GM18867 (cell line): Measurements from ENCODE around the gene PCDHGA3.
"Not testable (repeated sequence)": the region's sequence is repeated elsewhere in the genome, so short reads cannot be mapped to it uniquely, and the experiment has no call there.

Source experiments
- ATAC-seq: cut with Tn5 transposase; IDR thresholded peaks from one replicate; pipeline ENCODE4 v1.9.1; 2021; ENCODE audit warnings: mild to moderate bottlenecking, moderate library complexity; ENCODE audit not compliant: unreplicated experiment

The PCDHGA3 gene

DNA sequence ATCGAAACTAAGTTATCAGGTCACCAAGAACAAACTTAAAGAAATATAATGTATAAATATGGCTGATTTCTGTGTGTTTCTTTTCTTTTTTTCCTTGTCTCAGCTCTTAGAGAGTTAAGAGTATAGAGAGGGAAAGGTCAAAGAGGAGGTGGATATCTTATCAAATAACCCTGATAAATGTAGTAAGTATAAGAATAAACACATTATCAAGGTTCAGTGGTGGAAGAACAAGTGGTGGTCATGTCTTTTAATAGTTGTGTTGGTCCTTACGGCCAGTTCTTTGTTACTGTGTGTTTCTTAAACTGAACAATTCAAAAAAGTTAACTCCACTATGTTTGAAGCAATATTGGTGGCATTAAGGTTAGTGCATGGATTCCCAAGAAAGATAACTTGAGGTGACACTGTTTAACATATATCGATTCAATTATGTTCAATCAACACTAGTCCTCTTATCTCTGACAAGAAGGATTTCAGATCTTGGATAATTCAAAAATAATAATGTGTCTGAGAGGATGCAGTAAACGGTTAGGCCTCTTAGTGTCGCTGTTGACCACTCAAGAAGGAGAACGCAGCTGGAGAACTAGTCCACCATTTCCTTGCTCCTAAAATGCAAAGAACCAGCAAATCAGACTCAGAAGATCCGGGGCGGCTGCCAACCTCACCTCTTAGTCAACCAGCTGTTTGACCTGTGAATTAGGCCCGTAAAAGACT is at the start of gene PCDHGA3:
Gene PCDHGA3, plus strand, starts transcription at position 588 of the 711 bp plus-strand sequence. CDS start 205 bp downstream, outside the sequence.
- no peak for ATAC-seq

DNA sequence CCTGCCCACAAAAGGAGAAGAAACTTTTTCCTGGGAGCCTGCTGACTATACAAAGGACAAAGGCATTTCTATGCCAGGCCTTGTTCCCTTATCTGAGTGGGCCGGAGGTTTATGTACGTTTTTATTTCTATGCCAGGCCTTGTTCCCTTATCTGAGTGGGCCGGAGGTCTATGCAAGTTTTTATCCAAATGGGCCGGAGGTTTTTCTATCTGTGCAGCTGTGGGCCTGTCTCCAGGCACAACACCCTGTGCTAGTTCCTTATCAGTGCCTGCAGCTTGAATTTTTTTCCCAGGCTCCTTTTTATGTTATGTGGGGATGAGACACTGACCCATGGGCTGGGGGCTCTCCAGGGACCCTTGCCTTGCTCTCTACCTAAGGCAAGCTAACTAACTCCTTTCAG is 45.3 kb upstream of the PCDHGA3 start:
- ATAC-seq: no peak

DNA sequence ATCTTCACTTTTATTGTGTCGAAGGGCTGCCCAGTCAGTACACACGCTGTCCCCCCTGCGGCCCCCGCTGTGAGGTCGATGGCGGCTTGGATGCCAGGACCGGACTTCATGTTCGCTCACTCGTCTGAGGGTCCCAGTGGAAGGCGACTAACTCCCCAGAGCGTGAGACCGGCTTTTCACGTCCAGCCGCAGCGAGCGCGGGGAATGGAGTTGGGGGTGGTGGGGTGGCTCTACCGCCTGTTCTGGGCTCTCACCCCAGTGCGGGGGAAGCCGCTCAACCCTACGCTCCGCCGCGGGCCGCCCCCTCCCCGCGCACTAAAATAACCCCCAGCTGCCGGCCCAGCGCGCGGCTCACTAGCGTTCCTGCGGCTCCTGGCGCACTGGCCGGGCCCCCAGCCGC is 39.9 kb upstream of the PCDHGA3 start, which contains the start of gene SLC25A2:
Gene SLC25A2, minus strand, starts transcription at position 294 of the 400 bp plus-strand sequence. Its CDS starts 184 bp downstream, at position 110.
- no peak for ATAC-seq

DNA sequence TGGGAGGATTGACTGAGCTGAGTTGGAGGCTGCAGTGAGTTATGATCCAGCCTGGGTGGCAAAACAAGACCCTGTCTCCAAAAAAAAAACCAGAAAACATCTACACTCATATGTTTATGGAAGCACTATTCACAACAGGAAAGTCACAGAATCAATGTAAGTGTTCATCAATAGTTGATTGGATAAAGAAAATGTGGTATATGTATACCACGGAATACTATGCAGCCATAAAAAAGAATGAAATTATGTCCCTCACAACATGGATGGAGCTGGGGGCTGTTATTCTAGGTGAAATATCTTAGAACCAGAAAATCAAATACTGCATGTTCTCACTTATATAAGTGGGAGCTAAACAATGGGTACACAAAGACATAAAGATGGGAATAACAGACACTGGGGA is 37.0 kb upstream of the PCDHGA3 start:
- no peak for ATAC-seq

- ATAC-seq: no peak
Measured at GRCh38 chr5:141313711-141314110, 29.9 kb upstream of the PCDHGA3 start.

GRCh38 chr5:141316963-141317362 is 26.7 kb upstream of the PCDHGA3 start:
- not testable (repeated sequence) for ATAC-seq

- no peak for ATAC-seq
Measured at GRCh38 chr5:141319202-141319601, 24.4 kb upstream of the PCDHGA3 start.

DNA sequence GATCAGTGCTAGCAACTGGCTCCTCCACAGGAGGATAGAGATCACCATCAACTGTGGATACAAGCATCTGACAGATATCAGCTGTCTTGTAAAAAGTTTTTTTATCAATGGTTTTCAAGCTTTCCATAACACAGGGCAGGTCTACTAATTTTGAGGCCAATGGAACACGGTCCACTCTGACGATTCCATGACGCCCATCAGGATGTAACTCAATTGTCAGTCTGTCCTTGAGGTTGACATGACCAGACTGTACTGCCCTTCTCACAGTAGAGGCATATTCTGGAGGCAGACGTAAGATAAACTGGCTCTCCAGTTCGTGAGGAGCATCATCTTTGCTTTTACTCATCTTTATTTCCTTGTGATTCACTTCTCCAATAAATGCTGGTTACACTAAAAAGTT is 23.9 kb upstream of the PCDHGA3 start:
- no peak for ATAC-seq

GRCh38 chr5:141320225-141321169 is 23.1 kb upstream of the PCDHGA3 start, which contains the start of gene TAF7:
TAF7 (minus strand) TSS chr5:141320784; CDS start chr5:141320044, 740 bp downstream.
- ATAC-seq: peak; percentile 94

- ATAC-seq: no peak
Measured at GRCh38 chr5:141322261-141322660, 21.4 kb upstream of the PCDHGA3 start.

- ATAC-seq: peak; percentile 84
Measured at GRCh38 chr5:141326088-141326854, 17.4 kb upstream of the PCDHGA3 start.

- no peak for ATAC-seq
Measured at GRCh38 chr5:141328231-141328630, 15.4 kb upstream of the PCDHGA3 start.

GRCh38 chr5:141330299-141331080 is 13.1 kb upstream of the PCDHGA3 start, which contains the start of gene PCDHGA1:
PCDHGA1 (plus strand) TSS chr5:141330514.
- peak; percentile 42 for ATAC-seq

DNA sequence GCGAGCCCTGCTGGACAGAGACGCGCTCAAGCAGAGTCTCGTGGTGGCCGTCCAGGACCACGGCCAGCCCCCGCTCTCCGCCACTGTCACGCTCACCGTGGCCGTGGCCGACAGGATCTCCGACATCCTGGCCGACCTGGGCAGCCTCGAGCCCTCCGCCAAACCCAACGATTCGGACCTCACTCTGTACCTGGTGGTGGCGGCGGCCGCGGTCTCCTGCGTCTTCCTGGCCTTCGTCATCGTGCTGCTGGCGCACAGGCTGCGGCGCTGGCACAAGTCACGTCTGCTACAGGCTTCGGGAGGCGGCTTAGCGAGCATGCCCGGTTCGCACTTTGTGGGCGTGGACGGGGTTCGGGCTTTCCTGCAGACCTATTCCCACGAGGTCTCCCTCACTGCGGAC is 11.1 kb upstream of the PCDHGA3 start:
- not testable (repeated sequence) for ATAC-seq

DNA sequence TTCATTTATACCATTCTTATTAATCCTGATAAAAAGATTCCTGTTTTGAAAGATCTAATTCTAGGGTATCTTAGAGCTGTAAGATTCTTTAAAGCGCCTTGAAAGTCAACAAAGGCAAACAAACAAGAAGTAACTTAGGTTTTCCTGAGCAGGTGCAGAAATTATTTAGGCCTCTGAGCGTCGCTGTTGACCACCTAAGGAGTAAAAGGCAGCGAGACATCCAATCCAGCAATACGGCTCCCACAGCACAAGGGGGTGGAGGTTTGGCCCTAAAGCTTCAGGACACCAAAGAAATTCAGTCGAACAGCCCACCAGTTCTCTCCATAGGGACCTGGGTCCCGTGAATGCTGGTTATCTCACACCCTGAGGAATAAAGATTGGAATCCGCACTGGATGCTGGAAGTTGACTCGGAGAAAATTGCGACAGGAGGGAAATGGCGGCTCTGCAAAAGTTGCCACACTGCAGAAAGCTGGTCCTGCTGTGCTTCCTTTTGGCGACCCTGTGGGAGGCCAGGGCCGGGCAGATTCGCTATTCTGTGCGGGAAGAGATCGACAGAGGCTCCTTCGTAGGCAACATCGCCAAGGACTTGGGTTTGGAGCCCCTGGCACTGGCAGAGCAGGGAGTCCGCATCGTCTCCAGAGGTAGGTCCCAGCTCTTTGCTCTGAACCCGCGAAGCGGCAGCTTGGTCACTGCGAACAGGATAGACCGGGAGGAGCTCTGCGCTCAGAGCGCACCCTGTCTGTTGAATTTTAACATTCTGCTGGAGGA is 4.9 kb upstream of the PCDHGA3 start, which contains the start of gene PCDHGA2:
Gene PCDHGA2, plus strand, starts transcription at position 223 of the 769 bp plus-strand sequence.
- no peak for ATAC-seq

DNA sequence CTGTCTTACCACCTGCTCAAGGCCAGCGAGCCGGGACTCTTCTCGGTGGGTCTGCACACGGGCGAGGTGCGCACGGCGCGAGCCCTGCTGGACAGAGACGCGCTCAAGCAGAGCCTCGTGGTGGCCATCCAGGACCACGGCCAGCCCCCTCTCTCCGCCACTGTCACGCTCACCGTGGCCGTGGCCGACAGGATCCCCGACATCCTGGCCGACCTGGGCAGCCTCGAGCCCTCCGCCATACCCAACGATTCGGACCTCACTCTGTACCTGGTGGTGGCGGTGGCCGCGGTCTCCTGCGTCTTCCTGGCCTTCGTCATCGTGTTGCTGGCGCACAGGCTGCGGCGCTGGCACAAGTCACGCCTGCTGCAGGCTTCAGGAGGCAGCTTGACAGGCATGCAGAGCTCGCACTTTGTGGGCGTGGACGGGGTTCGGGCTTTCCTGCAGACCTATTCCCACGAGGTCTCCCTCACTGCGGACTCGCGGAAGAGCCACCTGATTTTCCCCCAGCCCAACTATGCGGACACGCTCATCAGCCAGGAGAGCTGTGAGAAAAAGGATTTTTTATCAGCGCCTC is 2.8 kb upstream of the PCDHGA3 start:
- ATAC-seq: not testable (repeated sequence)

GRCh38 chr5:141342773-141343172 is 856 bp upstream of the PCDHGA3 start:
- ATAC-seq: no peak

GRCh38 chr5:141343953-141344463 is 379 bp downstream of the PCDHGA3 start:
- no peak for ATAC-seq

DNA sequence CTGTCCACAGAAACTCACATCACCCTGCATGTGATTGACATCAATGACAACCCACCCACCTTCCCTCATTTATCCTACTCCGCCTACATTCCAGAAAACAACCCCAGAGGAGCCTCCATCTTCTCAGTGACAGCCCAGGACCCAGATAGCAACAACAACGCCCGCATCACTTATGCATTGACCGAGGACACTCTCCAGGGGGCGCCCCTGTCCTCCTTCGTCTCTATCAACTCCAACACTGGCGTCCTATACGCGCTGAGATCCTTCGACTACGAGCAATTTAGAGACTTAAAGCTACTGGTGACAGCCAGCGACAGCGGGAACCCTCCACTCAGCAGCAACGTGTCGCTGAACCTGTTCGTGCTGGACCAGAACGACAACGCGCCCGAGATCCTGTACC is 1.7 kb downstream of the PCDHGA3 start:
- no peak for ATAC-seq
